ENCODE results near the gene TRAPPC5. TPM values are rescaled to one million over a fixed set of nuclear protein-coding genes. Genes with fewer than 3 reads are reported as not detected.

TRAPPC5 gene
- total RNA-seq, 1 experiment from 2014 or later = 101 TPM

- DNase-seq (ENCODE audit: low read depth) = no peak
Observed at GRCh38 chr19:7701049-7701653, 20.5 kb downstream of the TRAPPC5 start.

DNA sequence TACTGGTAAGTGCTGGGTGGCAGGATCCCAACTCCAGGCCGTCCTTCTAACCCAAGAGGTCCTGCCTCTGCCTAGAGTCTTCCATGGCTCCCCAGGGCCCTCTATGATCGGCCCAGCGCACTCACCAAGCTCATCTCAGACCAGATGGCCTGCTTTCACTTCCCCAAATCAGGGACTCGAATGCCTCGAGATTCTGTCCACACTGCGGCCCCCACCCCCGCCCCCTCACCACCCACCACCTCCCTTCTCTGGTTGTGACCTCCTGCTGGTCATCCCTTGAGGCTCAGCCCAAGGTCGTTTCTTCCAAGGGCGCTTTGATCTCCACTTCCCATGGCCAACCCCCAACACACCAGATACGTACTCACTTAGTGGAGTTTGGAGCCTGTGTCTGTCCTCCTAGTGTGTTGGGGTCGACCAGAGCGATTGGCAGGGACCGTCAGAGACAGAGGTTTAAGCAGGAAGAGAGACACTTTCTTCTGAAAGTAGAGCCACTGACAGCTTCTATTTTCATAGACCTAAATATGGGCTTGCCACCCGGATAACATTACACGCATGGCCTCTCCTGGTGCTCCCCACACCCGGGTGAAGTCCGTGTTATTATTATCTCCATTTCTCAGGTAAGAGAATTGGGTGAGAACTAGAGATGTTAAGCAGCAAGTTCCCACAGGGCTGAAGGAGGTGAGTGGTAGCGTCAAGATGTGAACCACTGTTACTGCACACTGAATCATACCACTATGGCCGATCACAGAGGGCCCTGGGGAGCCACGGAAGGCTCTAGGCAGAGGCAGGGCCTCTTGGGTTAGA is 21.2 kb downstream of the TRAPPC5 start, which contains the start of gene FCER2:
TSS of gene FCER2 (minus strand) at position 478 of the 804 bp plus-strand sequence. CDS start 2,371 bp downstream, outside the sequence.
- no peak for DNase-seq (ENCODE audit: low read depth)

- DNase-seq (ENCODE audit: low read depth) = no peak
Observed at GRCh38 chr19:7703332-7703731, 22.7 kb downstream of the TRAPPC5 start.

GRCh38 chr19:7704280-7705060 is 23.8 kb downstream of the TRAPPC5 start:
- DNase-seq (ENCODE audit: low read depth) = no peak

GRCh38 chr19:7705387-7706187 is 25.0 kb downstream of the TRAPPC5 start:
- DNase-seq (ENCODE audit: low read depth) = no peak

GRCh38 chr19:7706188-7706954 is 25.7 kb downstream of the TRAPPC5 start:
- no peak for DNase-seq (ENCODE audit: low read depth)

DNA sequence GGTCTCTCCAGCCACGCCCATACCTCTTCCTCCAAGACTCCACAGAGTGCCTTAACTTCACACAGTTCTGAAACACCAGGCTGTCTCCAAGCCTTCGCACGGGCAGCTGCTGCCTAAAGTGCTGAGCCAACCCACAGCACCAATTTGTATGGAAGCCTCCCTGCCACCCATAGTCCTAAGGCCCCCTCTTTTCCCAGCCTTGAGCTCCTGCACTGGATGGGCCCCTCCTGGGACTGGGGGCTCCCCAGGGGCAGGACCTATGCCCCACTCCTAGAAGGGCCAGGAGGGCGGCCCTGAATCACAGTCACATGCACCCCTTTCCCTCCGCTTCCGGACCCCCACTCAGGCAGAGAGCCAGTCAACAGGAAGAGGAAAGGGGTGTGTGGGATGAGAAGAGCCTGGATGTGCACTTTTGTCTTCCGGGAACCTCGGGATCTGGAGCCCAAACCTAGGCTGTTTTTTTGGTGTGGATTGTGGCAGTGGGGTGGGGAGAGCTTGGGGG is 26.4 kb downstream of the TRAPPC5 start:
- no peak for DNase-seq (ENCODE audit: low read depth)

DNA sequence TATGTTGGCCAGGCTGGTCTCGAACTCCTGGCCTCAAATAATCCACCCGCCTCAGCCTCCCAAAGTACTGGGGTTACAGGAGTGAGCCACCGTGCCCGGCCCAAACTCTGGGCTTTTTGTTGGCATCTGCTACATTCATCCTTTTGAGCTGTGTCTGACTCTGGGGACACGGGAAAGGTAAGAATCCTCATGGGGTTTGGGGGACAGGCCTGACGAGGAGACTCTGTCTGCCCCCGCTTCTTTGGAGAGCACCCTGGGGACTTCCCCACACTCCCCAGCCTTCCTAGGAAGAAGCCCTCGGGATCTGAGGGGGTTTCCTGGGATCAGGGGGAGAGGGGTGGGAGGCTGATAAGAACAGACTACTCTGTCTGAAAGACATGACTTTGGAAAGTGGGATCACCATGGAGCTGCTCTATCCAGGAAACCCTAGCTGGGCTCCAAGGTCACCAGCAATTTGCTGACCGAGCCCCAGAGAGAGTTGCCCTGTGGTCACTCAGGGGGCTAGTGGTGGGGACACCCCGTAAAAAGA is 29.4 kb downstream of the TRAPPC5 start:
- no peak for DNase-seq (ENCODE audit: low read depth)

DNA sequence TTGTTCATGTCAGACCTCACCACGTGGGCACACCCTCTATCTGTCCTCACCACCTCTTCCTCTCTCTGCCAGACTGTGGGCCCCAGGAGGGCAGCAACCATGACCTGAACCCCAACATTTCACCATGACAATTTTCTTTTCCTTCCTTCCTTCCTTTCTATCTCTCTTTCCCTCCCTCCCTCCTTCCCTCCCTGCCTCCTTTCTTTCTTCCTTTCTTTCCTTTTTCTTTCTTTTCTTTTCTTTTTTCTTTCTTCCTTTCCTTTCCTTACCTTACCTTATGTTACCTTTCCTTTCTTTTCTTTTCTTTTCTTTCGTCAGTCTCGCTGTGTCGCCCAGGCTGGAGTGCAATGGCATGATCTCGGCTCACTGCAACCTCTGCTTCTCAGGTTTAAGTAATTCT is 30.0 kb downstream of the TRAPPC5 start:
- no peak for DNase-seq (ENCODE audit: low read depth)

DNA sequence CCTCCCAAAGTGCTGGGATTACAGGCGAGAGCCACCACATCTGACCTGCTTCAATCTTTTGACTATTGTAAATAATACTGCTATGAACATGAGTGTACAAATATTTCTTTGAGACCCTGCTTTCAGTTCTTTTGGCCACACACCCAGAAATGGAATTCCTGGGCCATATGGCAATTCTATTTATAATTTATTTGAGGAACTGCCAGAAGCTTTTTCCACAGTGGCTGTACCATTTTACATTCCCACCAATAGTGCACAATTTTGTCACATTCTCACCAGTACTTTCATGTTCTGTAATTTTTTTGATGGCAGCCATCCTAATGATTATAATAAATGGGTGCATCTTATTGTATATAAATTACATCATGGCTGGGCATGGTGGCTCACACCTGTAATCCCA is 35.0 kb downstream of the TRAPPC5 start:
- DNase-seq (ENCODE audit: low read depth) = no peak

- no peak for DNase-seq (ENCODE audit: low read depth)
Observed at GRCh38 chr19:7716762-7717161, 36.1 kb downstream of the TRAPPC5 start.

DNA sequence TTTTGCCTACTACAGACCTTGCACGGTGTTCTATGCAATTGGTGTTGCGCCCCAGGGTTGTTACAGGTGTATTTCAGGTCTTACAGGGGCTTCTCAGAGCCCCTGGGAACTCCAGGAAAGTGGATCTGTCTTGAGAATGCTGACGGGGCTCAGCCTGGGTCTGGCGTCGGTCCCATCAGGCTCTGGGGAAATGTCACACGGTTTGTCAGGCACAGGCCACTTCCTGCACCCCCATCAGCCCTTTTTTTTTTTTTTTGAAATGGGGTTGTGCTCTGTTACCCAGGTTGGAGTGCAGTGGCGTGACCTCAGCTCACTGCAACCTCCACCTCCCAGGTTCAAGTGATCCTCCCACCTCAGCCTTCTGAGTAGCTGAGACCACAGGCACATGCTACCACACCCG is 38.0 kb downstream of the TRAPPC5 start:
- DNase-seq (ENCODE audit: low read depth) = no peak

GRCh38 chr19:7720351-7720750 is 39.7 kb downstream of the TRAPPC5 start:
- peak; percentile 20 for DNase-seq (ENCODE audit: low read depth)

- DNase-seq (ENCODE audit: low read depth) = no peak
Observed at GRCh38 chr19:7722231-7722651, 41.6 kb downstream of the TRAPPC5 start.

- no peak for DNase-seq (ENCODE audit: low read depth)
Observed at GRCh38 chr19:7725791-7726190, 45.2 kb downstream of the TRAPPC5 start.

DNA sequence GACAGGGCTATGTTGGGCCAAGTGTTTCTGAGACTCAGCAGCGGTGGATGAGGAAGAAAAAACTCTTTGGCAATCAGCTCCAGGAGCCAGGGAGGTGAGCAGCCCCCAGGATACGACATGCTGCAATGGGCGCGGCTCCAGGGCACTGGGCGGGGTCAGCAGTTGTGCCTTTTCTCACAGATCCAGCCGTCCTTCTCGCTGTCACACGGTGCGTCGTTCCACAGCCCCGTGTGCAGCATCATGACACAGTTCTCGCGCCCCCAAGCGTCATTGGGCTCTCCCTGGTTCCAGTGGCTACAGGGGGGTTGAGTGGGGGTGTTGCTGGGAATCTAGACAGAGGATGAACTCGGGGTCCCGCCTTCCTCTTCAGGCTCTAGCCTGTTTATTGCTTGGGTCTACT is 48.6 kb downstream of the TRAPPC5 start:
- DNase-seq (ENCODE audit: low read depth) = no peak

DNA sequence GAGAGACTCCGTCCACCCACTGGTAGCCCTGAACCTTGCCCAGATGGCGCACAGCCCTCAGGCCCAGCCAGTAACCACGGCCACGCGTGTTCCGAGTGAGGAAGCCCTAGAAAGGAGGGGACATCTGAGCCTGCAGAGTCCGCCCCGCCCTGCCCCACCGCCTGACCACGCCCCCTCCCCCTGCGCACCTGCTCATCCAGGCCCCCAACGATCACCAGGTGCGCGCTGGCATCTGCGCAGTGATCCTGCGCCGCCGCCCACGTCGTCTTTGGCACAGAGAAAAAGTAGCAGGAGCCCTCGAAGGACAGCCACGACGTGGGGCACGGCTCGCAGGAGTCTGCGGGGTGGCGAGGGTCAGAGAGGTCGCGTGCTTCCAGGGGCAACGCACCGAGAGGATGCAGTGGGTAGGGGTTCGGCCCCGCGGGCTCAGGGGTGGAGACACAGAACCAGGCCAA is 49.2 kb downstream of the TRAPPC5 start:
- DNase-seq (ENCODE audit: low read depth) = no peak

GRCh38 chr19:7730286-7731217 is 49.9 kb downstream of the TRAPPC5 start:
- DNase-seq (ENCODE audit: low read depth) = no peak

- DNase-seq (ENCODE audit: low read depth) = no peak
Observed at GRCh38 chr19:7731218-7731595, 50.6 kb downstream of the TRAPPC5 start.
